K562 (cell line): Measurements from ENCODE around the gene ZBTB32. TPM values are rescaled to one million over a fixed set of nuclear protein-coding genes. Genes with fewer than 3 reads are reported as not detected.
A peak's percentile ranks its signal among the peaks of the same experiment; 100 is the strongest.

Source experiments
- DMBX1 ChIP-seq: fragments of 250-450 bp; sonication (Bioruptor Pico); IDR thresholded peaks from 2 replicates; pipeline ENCODE4 v1.8.0; 2022; ENCODE audit warnings: inconsistent platforms, mild to moderate bottlenecking, moderate library complexity, borderline replicate concordance
- E2F6 ChIP-seq, 2 experiments: IDR thresholded peaks; 2 replicates each; pipeline ENCODE4 v1.6.1; 2011; ENCODE audit warnings: borderline replicate concordance in 1 of 2, control low read depth in 1 of 2, low read depth in 1 of 2, low read length in 1 of 2, mild to moderate bottlenecking in 1 of 2, mixed read lengths in 1 of 2, moderate library complexity in 1 of 2; ENCODE audit not compliant: insufficient read depth in 1 of 2, insufficient read length in 1 of 2, poor library complexity in 1 of 2, severe bottlenecking in 1 of 2; ENCODE audit errors: extremely low read depth in 1 of 2
- EP400 ChIP-seq: fragments of 450-650 bp; IDR thresholded peaks from 2 replicates; pipeline ENCODE4 v1.6.1; 2017; ENCODE audit warnings: antibody characterized with exemption, mild to moderate bottlenecking, moderate library complexity
- ERF ChIP-seq: fragments of 450-650 bp; formaldehyde crosslinking; IDR thresholded peaks from 2 replicates; pipeline ENCODE4 v1.4.0; 2020; ENCODE audit warnings: mild to moderate bottlenecking, mixed read lengths
- HCFC1 ChIP-seq: IDR thresholded peaks from 2 replicates; pipeline ENCODE4 v1.6.1; 2012; ENCODE audit warnings: low read depth, low read length, improper control_type of control experiment
- HDAC8 ChIP-seq: fragments of 450-650 bp; IDR thresholded peaks from 2 replicates; pipeline ENCODE4 v1.6.1; 2016; ENCODE audit warnings: mild to moderate bottlenecking, missing genetic modification characterization, moderate library complexity, missing compliant biosample characterization
- KDM4B ChIP-seq, 2 experiments: fragments of 450-650 bp in 1 of 2; sonication (generic) in 1 of 2; IDR thresholded peaks; 2 replicates each; pipeline ENCODE4 v1.6.1; 2016 to 2017; ENCODE audit warnings: borderline replicate concordance in 2 of 2, antibody characterized with exemption in 1 of 2, low read depth in 1 of 2, mild to moderate bottlenecking in 1 of 2
- KLF6 ChIP-seq: fragments of 250-450 bp; sonication (Bioruptor Pico); IDR thresholded peaks from 2 replicates; pipeline ENCODE4 v1.4.0; 2020; ENCODE audit warnings: mild to moderate bottlenecking, moderate library complexity, borderline replicate concordance
- MBD2 ChIP-seq: sonication (generic); IDR thresholded peaks from 2 replicates; pipeline ENCODE4 v1.6.1; 2016; ENCODE audit warnings: low read depth, borderline replicate concordance
- MYNN ChIP-seq, 2 experiments: sonication (generic); formaldehyde crosslinking in 1 of 2; IDR thresholded peaks; 2 replicates each; pipeline versions ENCODE4 v1.5.0 to v1.6.1; 2016 to 2020; ENCODE audit warnings: antibody characterized with exemption in 1 of 2, missing genetic modification reagents in 1 of 2
- PHF20 ChIP-seq: fragments of 450-650 bp; IDR thresholded peaks from 2 replicates; pipeline ENCODE4 v1.6.1; 2018; ENCODE audit not compliant: partially characterized antibody
- PML ChIP-seq: IDR thresholded peaks from 2 replicates; pipeline ENCODE4 v1.6.1; 2012; ENCODE audit warnings: low read length, inconsistent platforms
- RBFOX2 ChIP-seq: fragments of 200-400 bp; formaldehyde crosslinking; IDR thresholded peaks from 2 replicates; pipeline ENCODE4 v1.6.1; 2017; ENCODE audit warnings: low read depth, mild to moderate bottlenecking, low read length, moderate library complexity
- ZBTB11 ChIP-seq, 3 experiments: fragments of 200-800 bp in 1 of 3; fragments of 250-450 bp in 1 of 3; fragments of 450-650 bp in 1 of 3; sonication (Bioruptor Pico) in 1 of 3; sonication (Bioruptor generic) in 1 of 3; formaldehyde crosslinking in 1 of 3; IDR thresholded peaks; 2 replicates each; pipeline versions ENCODE4 v1.6.1 to v1.8.0; 2016 to 2022; ENCODE audit warnings: mild to moderate bottlenecking in 2 of 3, missing genetic modification characterization in 2 of 3, missing compliant biosample characterization in 1 of 3, moderate library complexity in 1 of 3
- ZBTB9 ChIP-seq: fragments of 450-650 bp; formaldehyde crosslinking; IDR thresholded peaks from 2 replicates; pipeline ENCODE4 v1.4.0; 2020; ENCODE audit warnings: mild to moderate bottlenecking, moderate library complexity
- ZNF644 ChIP-seq: fragments of 200-800 bp; sonication (Bioruptor generic); IDR thresholded peaks from 2 replicates; pipeline ENCODE4 v1.6.1; 2016; ENCODE audit warnings: low read depth, missing genetic modification characterization, missing compliant biosample characterization
- polyA plus RNA-seq, 8 experiments: library from polyadenylated mRNA; depleted of rRNA in 4 of 8; stranded (reverse) in 5 of 8; unstranded in 3 of 8; fragments of >200 nt; fragmentation: Nextera tagmentation in 2 of 8; fragmentation: Illumina TruSeq in 1 of 8; extraction: Ambion mirVana in 2 of 8; extraction: Trizol in 1 of 8; gene quantifications; 2 replicates each; pipeline versions ENCODE4 v1.2.1 to v1.2.3, GENCODE V29; 2011 to 2014; ENCODE audit warnings: inconsistent platforms in 1 of 8, missing spikeins in 1 of 8
- total RNA-seq, 7 experiments: library from RNA; depleted of rRNA in 6 of 7; stranded (reverse); fragments of >200 nt in 6 of 7; fragmentation: Illumina TruSeq in 2 of 7; extraction: Trizol in 2 of 7; gene quantifications; 2 replicates each; pipeline versions ENCODE4 v1.2.1 to v1.2.3, GENCODE V29; 2011 to 2021; ENCODE audit warnings: low replicate concordance in 1 of 7
- TF ChIP-seq, protein P1 (sequence below), 3 experiments: IDR thresholded peaks in 2 of 3; conservative IDR thresholded peaks in 1 of 3; 2 replicates each; pipeline ENCODE4 v1.5.1; 2011 to 2012; ENCODE audit warnings: low read length in 3 of 3, mild to moderate bottlenecking in 3 of 3, control low read depth in 2 of 3, improper control_type of control experiment in 1 of 3, inconsistent platforms in 1 of 3, low read depth in 1 of 3, mixed read lengths in 1 of 3, moderate library complexity in 1 of 3; ENCODE audit not compliant: insufficient read depth in 2 of 3

The ZBTB32 gene
- total and polyA plus RNA-seq, 9 of the 15 experiments (the other 6 are each of a cell fraction or from before 2014, with no cell fraction given) = 0.20 TPM; not detected in 8

DNA sequence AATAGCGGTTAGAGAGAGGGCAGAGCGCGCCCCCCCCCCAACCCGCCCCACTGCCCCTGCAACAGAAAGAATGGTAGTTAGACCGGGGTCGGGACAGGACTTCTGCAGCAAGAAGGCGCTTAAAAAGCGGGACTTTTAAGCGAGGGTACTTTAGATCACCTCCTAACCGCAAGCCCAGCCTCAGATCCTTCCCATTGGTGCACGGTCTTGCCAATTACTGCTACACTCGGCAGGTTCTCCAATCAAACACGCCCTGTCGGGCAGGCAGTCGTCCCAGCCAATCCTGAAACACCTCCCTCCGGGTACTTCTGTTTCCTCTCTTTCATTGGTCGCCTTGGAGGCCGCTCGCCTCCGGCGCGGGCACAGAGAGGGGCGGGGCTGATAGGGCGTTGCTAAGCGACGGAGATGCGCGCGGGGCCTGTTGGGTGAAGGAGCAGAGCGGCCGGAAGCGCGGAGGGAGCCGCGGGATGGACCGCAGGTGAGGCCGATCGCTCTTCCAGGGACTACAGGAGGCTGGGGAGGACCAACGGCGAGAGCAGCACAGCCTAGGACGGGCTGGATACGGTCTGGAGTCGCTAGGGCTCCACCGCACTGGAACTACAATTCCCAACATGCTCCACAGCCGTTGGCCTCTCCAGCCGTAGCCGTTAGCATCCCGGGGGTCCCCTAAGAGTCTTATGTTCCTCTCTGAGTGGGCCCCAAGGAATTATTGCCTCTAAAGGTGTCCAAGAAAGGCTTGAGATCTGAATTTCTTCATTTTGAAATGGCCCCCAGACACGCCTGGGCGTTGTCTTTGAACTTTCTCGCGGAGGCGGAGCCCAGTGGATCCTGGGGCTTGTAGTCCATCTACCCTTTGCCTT, 53.6 kb downstream of the ZBTB32 start, which contains the start of gene PROSER3 (continued):
- TF ChIP-seq KLF6 (peak; percentile 85; the same call in 1 of the 2 replicates), MYNN (IDR thresholded peaks at IDR 0.05) (peak; percentile 97), MYNN (CRISPR knock-in tag; IDR thresholded peaks at IDR 0.05) (no peak), EP400 (peak; percentile 72), E2F6 (IDR thresholded peaks at IDR 0.05; ENCODE audit: borderline replicate concordance in 1 of 2, extremely low read depth in 1 of 2, insufficient read depth in 1 of 2, insufficient read length in 1 of 2, low read depth in 1 of 2, low read length in 1 of 2, poor library complexity in 1 of 2, severe bottlenecking in 1 of 2) (peak in 1 of 2 experiments; percentile 30), MBD2 (peak; percentile 99), HCFC1 (peak; percentile 88), PML (peak; percentile 55; the same call in 1 of the 2 replicates), RBFOX2 (peak; percentile 80), ERF (no peak), ZNF644 (peak; percentile 73; the same call in 1 of the 2 replicates), PHF20 (no peak), ZBTB11 (CRISPR knock-in tag; IDR thresholded peaks at IDR 0.05) (peak in 2 of 3 experiments; percentile 64 to 83; a peak in 5 of 6 replicates), DMBX1 (CRISPR knock-in tag) (peak; percentile 51; the same call in 1 of the 2 replicates), KDM4B (IDR thresholded peaks at IDR 0.05; ENCODE audit: borderline replicate concordance in 2 of 2, low read depth in 1 of 2) (peak in 1 of 2 experiments; percentile 46; a peak in 1 of 4 replicates), HDAC8 (tag) (peak; percentile 70; the same call in 1 of the 2 replicates), ZBTB9 (CRISPR knock-in tag) (0 out of 2 replicates have a peak, but pooled peaks have one; percentile 31)
- TF ChIP-seq, protein P1, sequence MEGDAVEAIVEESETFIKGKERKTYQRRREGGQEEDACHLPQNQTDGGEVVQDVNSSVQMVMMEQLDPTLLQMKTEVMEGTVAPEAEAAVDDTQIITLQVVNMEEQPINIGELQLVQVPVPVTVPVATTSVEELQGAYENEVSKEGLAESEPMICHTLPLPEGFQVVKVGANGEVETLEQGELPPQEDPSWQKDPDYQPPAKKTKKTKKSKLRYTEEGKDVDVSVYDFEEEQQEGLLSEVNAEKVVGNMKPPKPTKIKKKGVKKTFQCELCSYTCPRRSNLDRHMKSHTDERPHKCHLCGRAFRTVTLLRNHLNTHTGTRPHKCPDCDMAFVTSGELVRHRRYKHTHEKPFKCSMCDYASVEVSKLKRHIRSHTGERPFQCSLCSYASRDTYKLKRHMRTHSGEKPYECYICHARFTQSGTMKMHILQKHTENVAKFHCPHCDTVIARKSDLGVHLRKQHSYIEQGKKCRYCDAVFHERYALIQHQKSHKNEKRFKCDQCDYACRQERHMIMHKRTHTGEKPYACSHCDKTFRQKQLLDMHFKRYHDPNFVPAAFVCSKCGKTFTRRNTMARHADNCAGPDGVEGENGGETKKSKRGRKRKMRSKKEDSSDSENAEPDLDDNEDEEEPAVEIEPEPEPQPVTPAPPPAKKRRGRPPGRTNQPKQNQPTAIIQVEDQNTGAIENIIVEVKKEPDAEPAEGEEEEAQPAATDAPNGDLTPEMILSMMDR (IDR thresholded peaks at IDR 0.05 in 2 of 3, conservative IDR thresholded peaks at IDR 0.05 in 1 of 3; ENCODE audit: insufficient read depth in 2 of 3, low read depth in 1 of 3, low read length in 3 of 3) = no peak; a peak in 2 of 6 replicates
